ENCODE results near the gene XYLT2. TPM values are rescaled to one million over a fixed set of nuclear protein-coding genes. Genes with fewer than 3 reads are reported as not detected.
A peak's percentile ranks its signal among the peaks of the same experiment; 100 is the strongest.

Gene XYLT2
- total and polyA plus RNA-seq, 2 experiments from 2014 or later, result 14.2 to 44.9 TPM

GRCh38 chr17:50297407-50297865 is 48.5 kb upstream of the XYLT2 start:
- Histone ChIP-seq H3K27ac (ENCODE audit: low read depth) (no peak overlapping the region; the same call in 1 of the 2 replicates), H3F3A (replicated peaks; ENCODE audit: low read depth) (0 out of 2 replicates have a peak, but pooled peaks cover 5% of the 10 kb centered on the region), H3K4me2 (no peak overlapping the region; the same call in 1 of the 2 replicates), H3K79me2 (replicated peaks; ENCODE audit: insufficient read depth) (no peaks in the 10 kb centered on the region), H2AFZ (peak overlapping the region; percentile 72; the same call in 1 of the 2 replicates), H3K4me1 (ENCODE audit: insufficient read depth) (no peaks in the 10 kb centered on the region), H3K4me3 (no peak overlapping the region), H3K36me3 (ENCODE audit: insufficient read depth) (no peaks in the 10 kb centered on the region), H4K20me1 (replicated peaks; ENCODE audit: insufficient read depth) (no peaks in the 10 kb centered on the region), H3K9me2 (ENCODE audit: insufficient read depth) (no peaks in the 10 kb centered on the region), H3K27me3 (ENCODE audit: insufficient read depth) (no peaks in the 10 kb centered on the region)
- Mint-ChIP-seq H3K36me3 (ENCODE audit: low read depth) (no peaks in the 10 kb centered on the region), H3K4me1 (no peaks in the 10 kb centered on the region), H3K4me3 (no peak overlapping the region), H3K27me3 (ENCODE audit: insufficient read depth, low read depth, poor library complexity) (peaks cover 4% of the 10 kb centered on the region), H3K27ac (no peak overlapping the region), H3K9me3 (no peaks in the 10 kb centered on the region)
- no peak for TF ChIP-seq ZNF331 (CRISPR knock-in tag; IDR thresholded peaks at IDR 0.05; ENCODE audit: low read depth)
- TF ChIP-seq ZNF114 (CRISPR knock-in tag; IDR thresholded peaks at IDR 0.05), result no peak
- TF ChIP-seq, protein P1, sequence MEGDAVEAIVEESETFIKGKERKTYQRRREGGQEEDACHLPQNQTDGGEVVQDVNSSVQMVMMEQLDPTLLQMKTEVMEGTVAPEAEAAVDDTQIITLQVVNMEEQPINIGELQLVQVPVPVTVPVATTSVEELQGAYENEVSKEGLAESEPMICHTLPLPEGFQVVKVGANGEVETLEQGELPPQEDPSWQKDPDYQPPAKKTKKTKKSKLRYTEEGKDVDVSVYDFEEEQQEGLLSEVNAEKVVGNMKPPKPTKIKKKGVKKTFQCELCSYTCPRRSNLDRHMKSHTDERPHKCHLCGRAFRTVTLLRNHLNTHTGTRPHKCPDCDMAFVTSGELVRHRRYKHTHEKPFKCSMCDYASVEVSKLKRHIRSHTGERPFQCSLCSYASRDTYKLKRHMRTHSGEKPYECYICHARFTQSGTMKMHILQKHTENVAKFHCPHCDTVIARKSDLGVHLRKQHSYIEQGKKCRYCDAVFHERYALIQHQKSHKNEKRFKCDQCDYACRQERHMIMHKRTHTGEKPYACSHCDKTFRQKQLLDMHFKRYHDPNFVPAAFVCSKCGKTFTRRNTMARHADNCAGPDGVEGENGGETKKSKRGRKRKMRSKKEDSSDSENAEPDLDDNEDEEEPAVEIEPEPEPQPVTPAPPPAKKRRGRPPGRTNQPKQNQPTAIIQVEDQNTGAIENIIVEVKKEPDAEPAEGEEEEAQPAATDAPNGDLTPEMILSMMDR (conservative IDR thresholded peaks at IDR 0.05; ENCODE audit: low read depth in 2 of 2), result peak; percentile 81 to 97
- TF ChIP-seq, protein P2, sequence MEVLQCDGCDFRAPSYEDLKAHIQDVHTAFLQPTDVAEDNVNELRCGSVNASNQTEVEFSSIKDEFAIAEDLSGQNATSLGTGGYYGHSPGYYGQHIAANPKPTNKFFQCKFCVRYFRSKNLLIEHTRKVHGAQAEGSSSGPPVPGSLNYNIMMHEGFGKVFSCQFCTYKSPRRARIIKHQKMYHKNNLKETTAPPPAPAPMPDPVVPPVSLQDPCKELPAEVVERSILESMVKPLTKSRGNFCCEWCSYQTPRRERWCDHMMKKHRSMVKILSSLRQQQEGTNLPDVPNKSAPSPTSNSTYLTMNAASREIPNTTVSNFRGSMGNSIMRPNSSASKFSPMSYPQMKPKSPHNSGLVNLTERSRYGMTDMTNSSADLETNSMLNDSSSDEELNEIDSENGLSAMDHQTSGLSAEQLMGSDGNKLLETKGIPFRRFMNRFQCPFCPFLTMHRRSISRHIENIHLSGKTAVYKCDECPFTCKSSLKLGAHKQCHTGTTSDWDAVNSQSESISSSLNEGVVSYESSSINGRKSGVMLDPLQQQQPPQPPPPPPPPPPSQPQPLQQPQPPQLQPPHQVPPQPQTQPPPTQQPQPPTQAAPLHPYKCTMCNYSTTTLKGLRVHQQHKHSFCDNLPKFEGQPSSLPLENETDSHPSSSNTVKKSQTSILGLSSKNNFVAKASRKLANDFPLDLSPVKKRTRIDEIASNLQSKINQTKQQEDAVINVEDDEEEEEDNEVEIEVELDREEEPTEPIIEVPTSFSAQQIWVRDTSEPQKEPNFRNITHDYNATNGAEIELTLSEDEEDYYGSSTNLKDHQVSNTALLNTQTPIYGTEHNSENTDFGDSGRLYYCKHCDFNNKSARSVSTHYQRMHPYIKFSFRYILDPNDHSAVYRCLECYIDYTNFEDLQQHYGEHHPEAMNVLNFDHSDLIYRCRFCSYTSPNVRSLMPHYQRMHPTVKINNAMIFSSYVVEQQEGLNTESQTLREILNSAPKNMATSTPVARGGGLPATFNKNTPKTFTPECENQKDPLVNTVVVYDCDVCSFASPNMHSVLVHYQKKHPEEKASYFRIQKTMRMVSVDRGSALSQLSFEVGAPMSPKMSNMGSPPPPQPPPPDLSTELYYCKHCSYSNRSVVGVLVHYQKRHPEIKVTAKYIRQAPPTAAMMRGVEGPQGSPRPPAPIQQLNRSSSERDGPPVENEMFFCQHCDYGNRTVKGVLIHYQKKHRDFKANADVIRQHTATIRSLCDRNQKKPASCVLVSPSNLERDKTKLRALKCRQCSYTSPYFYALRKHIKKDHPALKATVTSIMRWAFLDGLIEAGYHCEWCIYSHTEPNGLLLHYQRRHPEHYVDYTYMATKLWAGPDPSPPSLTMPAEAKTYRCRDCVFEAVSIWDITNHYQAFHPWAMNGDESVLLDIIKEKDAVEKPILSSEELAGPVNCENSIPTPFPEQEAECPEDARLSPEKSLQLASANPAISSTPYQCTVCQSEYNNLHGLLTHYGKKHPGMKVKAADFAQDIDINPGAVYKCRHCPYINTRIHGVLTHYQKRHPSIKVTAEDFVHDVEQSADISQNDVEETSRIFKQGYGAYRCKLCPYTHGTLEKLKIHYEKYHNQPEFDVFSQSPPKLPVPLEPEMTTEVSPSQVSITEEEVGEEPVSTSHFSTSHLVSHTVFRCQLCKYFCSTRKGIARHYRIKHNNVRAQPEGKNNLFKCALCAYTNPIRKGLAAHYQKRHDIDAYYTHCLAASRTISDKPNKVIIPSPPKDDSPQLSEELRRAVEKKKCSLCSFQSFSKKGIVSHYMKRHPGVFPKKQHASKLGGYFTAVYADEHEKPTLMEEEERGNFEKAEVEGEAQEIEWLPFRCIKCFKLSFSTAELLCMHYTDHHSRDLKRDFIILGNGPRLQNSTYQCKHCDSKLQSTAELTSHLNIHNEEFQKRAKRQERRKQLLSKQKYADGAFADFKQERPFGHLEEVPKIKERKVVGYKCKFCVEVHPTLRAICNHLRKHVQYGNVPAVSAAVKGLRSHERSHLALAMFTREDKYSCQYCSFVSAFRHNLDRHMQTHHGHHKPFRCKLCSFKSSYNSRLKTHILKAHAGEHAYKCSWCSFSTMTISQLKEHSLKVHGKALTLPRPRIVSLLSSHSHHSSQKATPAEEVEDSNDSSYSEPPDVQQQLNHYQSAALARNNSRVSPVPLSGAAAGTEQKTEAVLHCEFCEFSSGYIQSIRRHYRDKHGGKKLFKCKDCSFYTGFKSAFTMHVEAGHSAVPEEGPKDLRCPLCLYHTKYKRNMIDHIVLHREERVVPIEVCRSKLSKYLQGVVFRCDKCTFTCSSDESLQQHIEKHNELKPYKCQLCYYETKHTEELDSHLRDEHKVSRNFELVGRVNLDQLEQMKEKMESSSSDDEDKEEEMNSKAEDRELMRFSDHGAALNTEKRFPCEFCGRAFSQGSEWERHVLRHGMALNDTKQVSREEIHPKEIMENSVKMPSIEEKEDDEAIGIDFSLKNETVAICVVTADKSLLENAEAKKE (CRISPR knock-in tag; IDR thresholded peaks at IDR 0.05), result no peak
- no peak for TF ChIP-seq REST (IDR thresholded peaks at IDR 0.05; ENCODE audit: unreplicated experiment)
- peak; percentile 77 for DNase-seq (ENCODE audit: low spot score)
- ATAC-seq, result peak; percentile 95
